22Rv1 (cell line): Measurements from ENCODE around the gene MEIS2.

ENCODE experiments used
- H3K27ac ChIP-seq: fragments of 450-650 bp; 2 replicates; pipeline ENCODE4 v1.5.1; 2017
- ZFX ChIP-seq: fragments of 450-650 bp; IDR thresholded peaks from 2 replicates; pipeline ENCODE4 v1.6.1; 2017; ENCODE audit warnings: antibody characterized with exemption, borderline replicate concordance
- TF ChIP-seq, protein P1 (sequence below): fragments of 450-650 bp; IDR thresholded peaks from 2 replicates; pipeline ENCODE4 v1.5.1; 2017; ENCODE audit warnings: mild to moderate bottlenecking

MEIS2 gene

GRCh38 chr15:36877294-36877693 lies 223.1 kb downstream of the MEIS2 start:
- TF ChIP-seq ZFX: no peak
- TF ChIP-seq, protein P1, sequence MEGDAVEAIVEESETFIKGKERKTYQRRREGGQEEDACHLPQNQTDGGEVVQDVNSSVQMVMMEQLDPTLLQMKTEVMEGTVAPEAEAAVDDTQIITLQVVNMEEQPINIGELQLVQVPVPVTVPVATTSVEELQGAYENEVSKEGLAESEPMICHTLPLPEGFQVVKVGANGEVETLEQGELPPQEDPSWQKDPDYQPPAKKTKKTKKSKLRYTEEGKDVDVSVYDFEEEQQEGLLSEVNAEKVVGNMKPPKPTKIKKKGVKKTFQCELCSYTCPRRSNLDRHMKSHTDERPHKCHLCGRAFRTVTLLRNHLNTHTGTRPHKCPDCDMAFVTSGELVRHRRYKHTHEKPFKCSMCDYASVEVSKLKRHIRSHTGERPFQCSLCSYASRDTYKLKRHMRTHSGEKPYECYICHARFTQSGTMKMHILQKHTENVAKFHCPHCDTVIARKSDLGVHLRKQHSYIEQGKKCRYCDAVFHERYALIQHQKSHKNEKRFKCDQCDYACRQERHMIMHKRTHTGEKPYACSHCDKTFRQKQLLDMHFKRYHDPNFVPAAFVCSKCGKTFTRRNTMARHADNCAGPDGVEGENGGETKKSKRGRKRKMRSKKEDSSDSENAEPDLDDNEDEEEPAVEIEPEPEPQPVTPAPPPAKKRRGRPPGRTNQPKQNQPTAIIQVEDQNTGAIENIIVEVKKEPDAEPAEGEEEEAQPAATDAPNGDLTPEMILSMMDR: no peak
- H3K27ac ChIP-seq: no peak overlapping the region

DNA sequence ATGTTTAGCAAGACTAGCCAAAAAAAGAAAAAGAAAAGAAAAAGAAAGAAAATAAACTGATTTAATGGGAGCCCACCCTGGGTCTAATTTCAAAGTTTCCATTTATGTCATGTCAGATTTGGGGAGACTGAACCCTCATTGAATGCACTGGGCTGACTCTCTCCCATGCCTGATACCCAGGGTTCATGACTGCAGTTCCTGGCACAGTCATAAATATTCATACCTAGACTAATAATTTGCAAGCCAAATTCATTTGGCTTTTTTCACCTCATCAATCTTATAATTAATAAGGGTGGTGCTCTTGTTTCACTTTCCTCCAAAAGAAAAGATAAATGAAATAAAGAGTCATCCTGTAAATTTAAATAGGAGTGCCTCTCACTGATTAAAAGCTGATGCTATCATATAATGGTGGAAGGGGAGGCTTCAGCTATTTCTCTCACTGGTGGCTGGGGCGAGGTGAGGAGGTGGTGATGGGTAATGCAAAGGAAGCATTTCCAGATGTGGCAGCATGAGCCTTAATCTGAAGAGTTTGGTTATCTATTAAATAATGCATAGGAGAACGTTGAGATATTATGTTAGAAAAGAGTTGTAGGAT lies 224.5 kb downstream of the MEIS2 start:
- H3K27ac ChIP-seq: no peak overlapping the region
- TF ChIP-seq, protein P1: no peak
- TF ChIP-seq ZFX: no peak

DNA sequence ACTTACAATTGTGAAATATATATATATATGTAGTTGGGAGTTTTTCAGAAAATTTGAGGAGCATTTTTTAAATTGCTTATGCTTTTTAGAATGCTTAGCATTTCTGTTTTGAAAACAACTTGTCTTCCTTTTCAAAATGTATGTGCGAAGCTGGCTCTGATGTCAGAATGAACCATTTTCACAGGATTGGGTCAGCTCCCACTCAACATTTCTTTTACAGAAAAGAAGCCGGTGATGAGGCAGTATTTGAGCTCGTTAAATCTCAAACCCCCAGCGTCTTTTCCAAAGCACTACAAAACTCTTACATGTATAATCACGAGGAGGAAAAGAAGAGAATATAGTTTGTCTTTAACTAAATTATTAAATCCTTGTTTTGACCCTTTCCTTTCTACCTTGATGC lies 225.4 kb downstream of the MEIS2 start:
- H3K27ac ChIP-seq: no peak overlapping the region
- no peak for TF ChIP-seq ZFX
- TF ChIP-seq, protein P1: no peak

- H3K27ac ChIP-seq: no peak overlapping the region
- TF ChIP-seq, protein P1: no peak
- TF ChIP-seq ZFX: no peak
Measured at GRCh38 chr15:36867436-36867835, 232.9 kb downstream of the MEIS2 start.

DNA sequence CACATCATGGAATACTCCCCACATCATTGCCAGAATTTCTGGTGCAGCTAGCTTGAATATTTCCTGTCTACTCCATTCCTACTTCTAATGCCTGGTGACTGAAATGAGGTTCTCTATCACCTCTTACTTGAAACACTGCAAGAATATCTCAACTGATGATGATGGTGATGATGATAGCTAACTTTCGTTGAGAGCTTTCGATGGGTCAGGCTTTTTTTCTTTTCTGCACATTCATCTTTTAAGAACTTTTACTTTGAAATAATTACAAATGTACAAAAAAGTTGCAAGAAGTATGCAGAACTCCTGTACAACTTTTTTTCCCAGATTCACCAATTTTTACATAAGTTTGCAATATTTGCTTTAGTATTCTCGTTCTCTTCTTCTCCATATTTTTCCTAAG lies 233.5 kb downstream of the MEIS2 start:
- no peak overlapping the region for H3K27ac ChIP-seq
- TF ChIP-seq, protein P1: no peak
- no peak for TF ChIP-seq ZFX

- TF ChIP-seq ZFX: no peak
- TF ChIP-seq, protein P1: no peak
- H3K27ac ChIP-seq: no peak overlapping the region
Measured at GRCh38 chr15:36863570-36863969, 236.8 kb downstream of the MEIS2 start.

- TF ChIP-seq, protein P1: no peak
- no peak for TF ChIP-seq ZFX
- H3K27ac ChIP-seq: no peak overlapping the region
Measured at GRCh38 chr15:36860792-36861191, 239.6 kb downstream of the MEIS2 start.
